Activated naive CD8-positive, alpha-beta T cell treated with anti-CD3 and anti-CD28 coated beads, Interleukin-2, amount 50 U/mL, for 24 hours (primary cell): ENCODE measurements around the gene CCDC6.
A peak's percentile ranks its signal among the peaks of the same experiment; 100 is the strongest.

ENCODE experiments used
- ATAC-seq: fragments of 150-1000 bp; cut with Tn5 transposase; one replicate; pipeline ENCODE4 v1.10.0; 2021
- DNase-seq: peaks from one replicate; pipeline ENCODE4 v3.0.0; 2021
- H3K27ac Mint-ChIP-seq: one replicate; pipeline ENCODE4 v1.8.0; 2021; ENCODE audit warnings: mild to moderate bottlenecking, mixed read lengths
- H3K27me3 Mint-ChIP-seq: one replicate; pipeline ENCODE4 v1.8.0; 2021; ENCODE audit warnings: mixed read lengths
- H3K36me3 Mint-ChIP-seq: one replicate; pipeline ENCODE4 v1.8.0; 2021; ENCODE audit warnings: low read depth, mixed read lengths
- H3K4me1 Mint-ChIP-seq: one replicate; pipeline ENCODE4 v1.8.0; 2021; ENCODE audit warnings: mixed read lengths
- H3K4me3 Mint-ChIP-seq: one replicate; pipeline ENCODE4 v1.8.0; 2021; ENCODE audit warnings: mild to moderate bottlenecking, moderate library complexity, mixed read lengths
- H3K9me3 Mint-ChIP-seq: one replicate; pipeline ENCODE4 v1.8.0; 2021; ENCODE audit warnings: mixed read lengths

The CCDC6 gene

GRCh38 chr10:59864141-59864962, 42.0 kb downstream of the CCDC6 start:
- Mint-ChIP-seq H3K9me3 (peaks cover 4% of the 10 kb centered on the region), H3K4me1 (peaks cover 60% of the 10 kb centered on the region), H3K36me3 (peaks cover 24% of the 10 kb centered on the region), H3K4me3 (no peak overlapping the region), H3K27me3 (no peaks in the 10 kb centered on the region), H3K27ac (peak overlapping the region; percentile 8)
- no peak for DNase-seq
- peak; percentile 84 for ATAC-seq

- Mint-ChIP-seq H3K4me3 (no peak overlapping the region), H3K4me1 (peaks cover 31% of the 10 kb centered on the region), H3K9me3 (peaks cover 6% of the 10 kb centered on the region), H3K36me3 (peaks cover 35% of the 10 kb centered on the region), H3K27ac (no peak overlapping the region), H3K27me3 (no peaks in the 10 kb centered on the region)
- DNase-seq (no peak), ATAC-seq (no peak)
These were observed 46.8 kb downstream of the CCDC6 start for GRCh38 chr10:59859570-59859969.

- Mint-ChIP-seq H3K4me1 (peaks cover 37% of the 10 kb centered on the region), H3K27me3 (no peaks in the 10 kb centered on the region), H3K9me3 (peaks cover 8% of the 10 kb centered on the region), H3K36me3 (peaks cover 49% of the 10 kb centered on the region), H3K27ac (no peak overlapping the region), H3K4me3 (no peak overlapping the region)
- DNase-seq (no peak), ATAC-seq (no peak)
These were observed 48.4 kb downstream of the CCDC6 start for GRCh38 chr10:59857921-59858320.

GRCh38 chr10:59857049-59857448, 49.3 kb downstream of the CCDC6 start:
- Mint-ChIP-seq H3K27me3 (no peaks in the 10 kb centered on the region), H3K4me3 (no peak overlapping the region), H3K36me3 (peaks cover 56% of the 10 kb centered on the region), H3K27ac (no peak overlapping the region), H3K4me1 (peaks cover 41% of the 10 kb centered on the region), H3K9me3 (peaks cover 8% of the 10 kb centered on the region)
- no peak for DNase-seq
- no peak for ATAC-seq

GRCh38 chr10:59856104-59856503, 50.3 kb downstream of the CCDC6 start:
- Mint-ChIP-seq H3K4me1 (peaks cover 41% of the 10 kb centered on the region), H3K36me3 (peaks cover 53% of the 10 kb centered on the region), H3K27me3 (no peaks in the 10 kb centered on the region)

GRCh38 chr10:59854571-59854970, 51.8 kb downstream of the CCDC6 start:
- H3K9me3 Mint-ChIP-seq: peaks cover 6% of the 10 kb centered on the region
- no peaks in the 10 kb centered on the region for H3K27me3 Mint-ChIP-seq
- H3K27ac Mint-ChIP-seq: no peak overlapping the region
- H3K36me3 Mint-ChIP-seq: peaks cover 43% of the 10 kb centered on the region
- H3K4me3 Mint-ChIP-seq: no peak overlapping the region
- no peak for ATAC-seq
- H3K4me1 Mint-ChIP-seq: peaks cover 36% of the 10 kb centered on the region
- DNase-seq: no peak

More at GRCh38 chr10:59856104-59856503, 50.3 kb downstream of the CCDC6 start:
- H3K27ac Mint-ChIP-seq: no peak overlapping the region
- ATAC-seq (no peak), DNase-seq (no peak)
- no peak overlapping the region for H3K4me3 Mint-ChIP-seq
- peaks cover 8% of the 10 kb centered on the region for H3K9me3 Mint-ChIP-seq

- no peak for ATAC-seq
- no peaks in the 10 kb centered on the region for H3K27me3 Mint-ChIP-seq
- peaks cover 4% of the 10 kb centered on the region for H3K9me3 Mint-ChIP-seq
- no peak for DNase-seq
- H3K36me3 Mint-ChIP-seq: peaks cover 43% of the 10 kb centered on the region
- H3K4me1 Mint-ChIP-seq: peaks cover 29% of the 10 kb centered on the region
- H3K4me3 Mint-ChIP-seq: no peak overlapping the region
- H3K27ac Mint-ChIP-seq: no peak overlapping the region
These were observed 53.7 kb downstream of the CCDC6 start for GRCh38 chr10:59852670-59853069.

GRCh38 chr10:59851864-59852263, 54.5 kb downstream of the CCDC6 start:
- Mint-ChIP-seq H3K4me1 (peaks cover 26% of the 10 kb centered on the region), H3K4me3 (no peak overlapping the region), H3K27me3 (no peaks in the 10 kb centered on the region), H3K27ac (no peak overlapping the region), H3K36me3 (peaks cover 46% of the 10 kb centered on the region), H3K9me3 (peaks cover 4% of the 10 kb centered on the region)
- ATAC-seq (no peak), DNase-seq (no peak)

- H3K4me3 Mint-ChIP-seq: no peak overlapping the region
- H3K9me3 Mint-ChIP-seq: no peaks in the 10 kb centered on the region
- H3K4me1 Mint-ChIP-seq: peaks cover 15% of the 10 kb centered on the region
- no peaks in the 10 kb centered on the region for H3K27me3 Mint-ChIP-seq
- no peak overlapping the region for H3K27ac Mint-ChIP-seq
- DNase-seq (no peak), ATAC-seq (no peak)
- H3K36me3 Mint-ChIP-seq: peaks cover 47% of the 10 kb centered on the region
These were observed 58.5 kb downstream of the CCDC6 start for GRCh38 chr10:59847888-59848287.

- H3K36me3 Mint-ChIP-seq: peaks cover 45% of the 10 kb centered on the region
- no peaks in the 10 kb centered on the region for H3K9me3 Mint-ChIP-seq
- H3K4me3 Mint-ChIP-seq: no peak overlapping the region
- no peak overlapping the region for H3K27ac Mint-ChIP-seq
- ATAC-seq (no peak), DNase-seq (no peak)
- H3K27me3 Mint-ChIP-seq: no peaks in the 10 kb centered on the region
- H3K4me1 Mint-ChIP-seq: peaks cover 13% of the 10 kb centered on the region
These were observed 59.0 kb downstream of the CCDC6 start for GRCh38 chr10:59847326-59847725.

GRCh38 chr10:59844436-59844835, 61.9 kb downstream of the CCDC6 start:
- H3K9me3 Mint-ChIP-seq: no peaks in the 10 kb centered on the region

GRCh38 chr10:59843748-59844147, 62.6 kb downstream of the CCDC6 start:
- ATAC-seq (no peak), DNase-seq (no peak)
- no peak overlapping the region for H3K27ac Mint-ChIP-seq
- peaks cover 11% of the 10 kb centered on the region for H3K4me1 Mint-ChIP-seq
- peaks cover 50% of the 10 kb centered on the region for H3K36me3 Mint-ChIP-seq
- no peak overlapping the region for H3K4me3 Mint-ChIP-seq
- H3K9me3 Mint-ChIP-seq: no peaks in the 10 kb centered on the region
- H3K27me3 Mint-ChIP-seq: no peaks in the 10 kb centered on the region

More at GRCh38 chr10:59844436-59844835, 61.9 kb downstream of the CCDC6 start:
- no peak for ATAC-seq
- Mint-ChIP-seq H3K4me1 (peaks cover 11% of the 10 kb centered on the region), H3K36me3 (peaks cover 48% of the 10 kb centered on the region), H3K27ac (no peak overlapping the region), H3K27me3 (no peaks in the 10 kb centered on the region), H3K4me3 (no peak overlapping the region)
- no peak for DNase-seq

GRCh38 chr10:59839576-59839975, 66.8 kb downstream of the CCDC6 start:
- Mint-ChIP-seq H3K27me3 (no peaks in the 10 kb centered on the region), H3K9me3 (no peaks in the 10 kb centered on the region), H3K27ac (no peak overlapping the region), H3K4me3 (no peak overlapping the region), H3K36me3 (peaks cover 39% of the 10 kb centered on the region), H3K4me1 (peaks cover 22% of the 10 kb centered on the region)
- DNase-seq: no peak
- ATAC-seq: no peak

GRCh38 chr10:59838085-59838789, 68.1 kb downstream of the CCDC6 start:
- H3K4me1 Mint-ChIP-seq: peaks cover 31% of the 10 kb centered on the region
- no peak overlapping the region for H3K27ac Mint-ChIP-seq
- no peaks in the 10 kb centered on the region for H3K27me3 Mint-ChIP-seq
- ATAC-seq: no peak
- peaks cover 33% of the 10 kb centered on the region for H3K36me3 Mint-ChIP-seq
- no peaks in the 10 kb centered on the region for H3K9me3 Mint-ChIP-seq
- H3K4me3 Mint-ChIP-seq: no peak overlapping the region
- DNase-seq: no peak

- no peak for DNase-seq
- Mint-ChIP-seq H3K9me3 (no peaks in the 10 kb centered on the region), H3K4me3 (no peak overlapping the region), H3K36me3 (peaks cover 42% of the 10 kb centered on the region), H3K4me1 (peaks cover 45% of the 10 kb centered on the region), H3K27ac (no peak overlapping the region), H3K27me3 (no peaks in the 10 kb centered on the region)
- no peak for ATAC-seq
These were observed 72.5 kb downstream of the CCDC6 start for GRCh38 chr10:59833810-59834209.
